GM21737 (cell line): Measurements from ENCODE around the gene ADRB1.

Experiments
- ATAC-seq: cut with Tn5 transposase; IDR thresholded peaks from one replicate; pipeline ENCODE4 v1.9.1; 2021; ENCODE audit warnings: mild to moderate bottlenecking, moderate library complexity; ENCODE audit not compliant: unreplicated experiment

The ADRB1 gene

DNA sequence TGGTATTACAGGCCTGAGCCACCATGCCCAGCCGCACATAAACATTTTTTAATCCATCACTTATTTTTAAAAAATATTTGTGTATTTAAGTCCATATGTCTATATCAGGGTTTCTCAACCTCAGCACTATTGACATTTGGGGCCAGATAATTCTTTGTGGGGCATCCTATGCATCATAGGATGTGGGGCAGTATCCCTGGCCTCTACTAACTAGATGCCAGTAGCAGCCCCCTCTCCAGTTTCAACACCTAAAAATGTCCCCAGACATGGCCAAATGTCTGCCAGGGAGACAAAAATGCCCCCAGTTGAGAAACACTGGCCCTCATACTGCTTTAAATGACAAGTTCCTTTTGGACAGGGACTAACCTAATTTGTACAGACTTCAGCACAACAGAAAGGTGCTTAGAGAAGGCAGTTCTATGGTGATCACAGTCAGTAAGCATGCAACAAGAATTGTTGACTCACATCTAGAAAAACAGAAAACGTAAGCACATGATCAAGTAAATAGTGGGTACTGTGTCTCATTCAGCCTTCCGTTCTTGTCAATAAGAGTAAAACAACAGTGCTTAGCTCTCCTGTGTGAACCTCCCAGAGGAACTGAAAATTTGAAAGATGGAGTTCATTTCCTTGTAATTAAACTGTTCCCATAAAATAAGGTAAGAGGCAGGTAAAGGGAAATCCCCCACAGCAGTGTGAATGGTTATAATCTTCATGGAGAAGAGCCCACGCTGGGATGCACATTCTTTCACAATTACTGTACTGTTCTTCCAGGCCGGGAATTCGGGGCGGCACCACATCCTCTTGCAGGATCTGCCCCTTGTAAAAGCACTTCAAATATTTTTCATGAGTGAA lies 17.3 kb upstream of the ADRB1 start:
- no peak for ATAC-seq

- ATAC-seq = no peak
These were observed 16.6 kb upstream of the ADRB1 start for GRCh38 chr10:114027041-114027394.

DNA sequence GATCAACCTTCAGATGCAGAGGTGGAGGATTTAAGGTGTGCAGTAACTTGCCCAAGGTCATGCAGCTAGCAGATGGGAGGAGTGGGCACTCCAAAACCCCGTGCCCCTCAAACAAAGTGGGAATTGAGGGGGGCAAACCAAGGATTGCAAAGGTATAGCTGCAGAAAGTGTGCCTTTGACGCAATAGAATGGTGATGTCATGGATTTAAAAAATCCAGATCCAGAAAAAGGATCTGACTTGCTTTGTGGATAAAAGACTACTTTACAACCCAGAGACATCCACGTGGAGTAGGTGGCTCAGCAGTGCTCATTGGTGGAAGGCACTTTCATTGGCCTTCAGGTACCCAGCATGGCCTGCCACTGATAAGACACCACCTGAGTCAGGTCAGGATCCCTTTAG lies 15.7 kb upstream of the ADRB1 start:
- ATAC-seq = no peak

DNA sequence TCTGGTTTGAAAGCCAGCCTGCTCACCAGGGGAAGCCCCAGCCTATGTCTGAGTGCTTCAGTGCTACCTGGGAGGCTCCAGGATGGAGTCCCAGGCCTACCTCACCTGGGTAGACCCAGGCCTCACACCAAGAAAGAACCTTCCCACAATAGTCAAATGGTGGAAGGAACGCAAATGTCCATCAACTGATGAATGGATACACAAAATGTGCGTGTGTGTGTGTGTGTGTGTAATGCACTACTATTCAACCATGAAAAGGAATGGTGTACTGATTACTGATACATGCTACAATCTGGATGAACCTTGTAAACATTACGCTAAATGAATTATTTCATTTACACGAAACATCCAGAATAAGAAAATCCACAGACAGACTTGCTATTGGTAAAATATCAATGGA lies 15.2 kb upstream of the ADRB1 start:
- no peak for ATAC-seq

DNA sequence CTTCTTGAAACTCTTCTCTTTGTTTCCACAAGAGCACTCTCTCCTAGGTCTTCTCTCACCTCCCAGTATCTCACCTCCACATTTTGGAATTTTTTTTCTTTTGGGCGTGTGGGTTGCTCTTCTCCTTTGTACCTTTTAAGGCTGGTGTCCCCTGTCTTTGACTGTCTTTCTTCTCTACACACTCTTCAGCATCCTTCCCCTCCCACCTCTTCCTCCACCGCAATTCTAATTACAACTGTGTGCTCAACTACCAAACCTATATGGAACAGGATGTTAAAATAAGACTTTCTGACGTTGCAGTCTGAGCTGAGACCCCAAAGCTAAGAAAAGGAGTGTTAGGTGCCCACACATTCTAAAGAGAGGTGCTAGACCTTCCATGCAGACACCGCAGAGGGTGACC lies 14.0 kb upstream of the ADRB1 start:
- ATAC-seq = no peak

- no peak for ATAC-seq
These were observed 13.5 kb upstream of the ADRB1 start for GRCh38 chr10:114030140-114030539.

- ATAC-seq = no peak
These were observed 12.3 kb upstream of the ADRB1 start for GRCh38 chr10:114031073-114031972.

DNA sequence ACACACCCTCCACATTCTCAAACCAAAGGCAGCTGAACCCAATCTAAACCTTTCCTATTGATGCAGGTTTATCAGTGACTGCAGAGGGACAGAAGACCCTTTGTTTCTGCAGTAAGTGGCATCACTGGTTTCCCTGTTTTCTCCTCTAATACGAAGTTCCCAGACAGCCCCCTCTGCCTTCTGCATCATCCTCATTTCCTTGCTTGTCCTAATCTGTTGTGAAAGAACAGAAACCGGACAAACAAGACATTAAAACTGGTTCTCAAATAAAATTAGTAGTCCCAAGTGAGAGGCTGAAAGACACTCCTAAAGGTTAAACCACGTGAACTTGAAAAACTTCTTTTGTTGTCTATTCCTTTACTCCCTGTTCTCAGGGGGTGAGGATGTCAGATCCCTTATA lies 10.1 kb upstream of the ADRB1 start:
- ATAC-seq = no peak

- no peak for ATAC-seq
These were observed 8.6 kb upstream of the ADRB1 start for GRCh38 chr10:114034923-114035645.

DNA sequence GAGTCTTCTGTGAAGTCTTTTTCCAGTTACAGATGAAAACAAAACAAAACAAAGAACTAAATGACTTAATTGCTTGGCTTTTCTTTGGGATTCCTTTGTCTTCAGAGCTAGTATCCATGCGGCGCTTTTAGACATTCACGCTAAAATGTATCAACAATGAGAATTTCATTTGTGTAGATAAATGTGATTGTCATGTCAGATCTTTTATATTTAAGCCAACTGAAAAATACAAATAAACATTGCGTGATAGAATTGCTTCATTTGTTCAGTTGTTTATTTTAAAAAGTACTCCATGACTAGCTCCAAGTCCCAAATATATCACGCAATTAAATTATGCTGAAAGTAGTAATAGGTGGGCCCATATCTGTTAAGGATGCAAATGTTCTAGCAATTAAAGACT lies 7.9 kb upstream of the ADRB1 start:
- no peak for ATAC-seq

DNA sequence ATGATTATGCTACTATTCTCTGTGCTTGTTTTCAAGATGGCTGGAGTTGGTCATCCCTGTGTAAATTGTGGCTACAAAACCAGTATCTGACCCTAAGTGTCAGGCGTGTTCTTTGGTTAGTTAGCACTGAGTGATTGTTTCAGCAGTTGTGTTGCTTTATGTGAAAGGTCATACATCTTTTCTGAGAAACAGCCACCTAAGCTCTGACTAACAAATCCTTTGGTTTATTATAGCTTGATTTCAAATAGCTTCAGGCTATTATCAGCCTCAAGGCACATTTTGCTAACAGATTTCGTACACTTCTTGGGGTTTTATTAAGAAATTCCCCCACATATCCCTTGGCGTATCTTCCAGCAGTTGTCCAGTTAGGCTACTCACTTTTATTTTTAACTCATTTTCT lies 4.8 kb upstream of the ADRB1 start:
- no peak for ATAC-seq

GRCh38 chr10:114041166-114041565 lies 2.5 kb upstream of the ADRB1 start:
- ATAC-seq = no peak

DNA sequence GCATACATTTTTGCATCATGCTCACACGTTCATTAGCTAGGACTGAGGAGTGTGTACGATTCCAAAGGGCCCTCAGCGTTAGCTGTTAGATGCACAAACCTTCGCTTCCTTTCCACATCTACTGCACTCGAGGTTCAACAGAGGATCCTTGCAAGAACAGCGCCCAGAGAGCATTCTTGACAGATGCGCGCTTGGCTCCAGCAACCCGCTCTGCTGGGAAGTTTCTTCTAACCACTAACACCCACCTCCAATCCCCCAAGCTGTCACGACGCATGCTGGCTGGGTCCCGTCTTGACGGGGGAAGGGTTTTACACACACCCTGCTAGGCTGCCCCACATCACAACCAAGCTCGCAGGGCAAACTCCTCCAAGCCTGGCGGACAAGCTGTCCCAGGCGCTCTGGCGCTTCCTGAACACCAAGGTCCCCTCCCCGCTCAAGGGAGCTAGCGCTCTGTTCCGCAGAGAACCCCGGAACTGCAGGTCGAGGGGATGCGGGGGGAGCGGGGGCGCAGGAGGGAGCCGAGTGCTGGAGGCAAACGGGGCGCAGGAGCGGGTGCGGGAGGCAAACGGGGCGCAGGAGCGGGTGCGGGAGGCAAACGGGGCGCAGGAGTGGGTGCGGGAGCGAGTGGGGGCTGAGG lies 653 bp upstream of the ADRB1 start:
- ATAC-seq = no peak

GRCh38 chr10:114044247-114045135 lies 825 bp downstream of the ADRB1 start:
- no peak for ATAC-seq

- no peak for ATAC-seq
These were observed 1.7 kb downstream of the ADRB1 start for GRCh38 chr10:114045136-114046086.

DNA sequence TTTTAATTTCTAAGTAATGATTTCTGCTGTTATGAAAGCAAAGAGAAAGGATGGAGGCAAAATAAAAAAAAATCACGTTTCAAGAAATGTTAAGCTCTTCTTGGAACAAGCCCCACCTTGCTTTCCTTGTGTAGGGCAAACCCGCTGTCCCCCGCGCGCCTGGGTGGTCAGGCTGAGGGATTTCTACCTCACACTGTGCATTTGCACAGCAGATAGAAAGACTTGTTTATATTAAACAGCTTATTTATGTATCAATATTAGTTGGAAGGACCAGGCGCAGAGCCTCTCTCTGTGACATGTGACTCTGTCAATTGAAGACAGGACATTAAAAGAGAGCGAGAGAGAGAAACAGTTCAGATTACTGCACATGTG lies 2.4 kb downstream of the ADRB1 start:
- no peak for ATAC-seq

DNA sequence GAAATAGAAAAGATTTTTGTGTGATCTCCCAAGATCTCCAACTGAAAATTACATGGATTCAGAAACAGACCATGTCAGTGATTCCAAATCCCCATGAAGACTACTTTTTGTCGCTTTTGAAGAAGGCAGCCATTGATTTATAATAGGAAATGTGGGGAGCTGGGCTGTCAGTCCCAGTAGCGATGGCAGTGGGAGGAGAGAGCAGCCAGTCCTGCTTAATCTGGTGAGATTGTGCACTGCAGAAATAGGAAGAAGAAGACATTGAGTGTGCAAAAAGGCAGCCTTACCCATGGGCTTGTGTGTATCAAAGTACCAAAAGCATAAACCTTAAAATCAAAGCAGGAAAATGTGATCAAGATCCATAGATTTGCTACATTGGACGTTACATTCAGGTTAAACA lies 4.8 kb downstream of the ADRB1 start:
- no peak for ATAC-seq

- no peak for ATAC-seq
These were observed 8.0 kb downstream of the ADRB1 start for GRCh38 chr10:114051714-114052113.

DNA sequence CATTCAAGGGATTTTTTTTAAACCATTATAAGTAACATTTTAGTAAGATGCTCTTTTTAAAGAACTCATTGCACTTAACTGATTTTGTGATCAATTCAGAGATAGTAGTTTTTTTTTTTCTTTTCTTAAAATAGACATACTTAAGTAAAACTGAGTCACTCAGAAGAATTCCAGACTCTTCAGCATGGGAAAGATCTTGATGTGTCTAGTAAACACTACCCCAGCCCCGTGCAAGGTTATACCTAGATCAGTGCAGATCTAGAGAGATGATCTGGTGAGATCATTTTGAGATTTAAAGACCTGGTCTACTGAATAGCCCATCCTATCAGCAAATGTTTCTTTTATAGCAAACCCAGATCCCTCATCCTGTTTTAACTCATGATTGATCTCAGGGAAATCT lies 8.6 kb downstream of the ADRB1 start:
- no peak for ATAC-seq
